NOMO-1 (cell line): ENCODE data around the gene UBQLN4.
"Not testable (repeated sequence)": the region's sequence is repeated elsewhere in the genome, so short reads cannot be mapped to it uniquely, and the experiment has no call there.

Source experiments
- DNase-seq, 2 experiments: peaks; one replicate each; lab custom pipeline; 2025; ENCODE audit not compliant: unreplicated experiment in 2 of 2; lab: John Stamatoyannopoulos, UW

Gene UBQLN4

DNA sequence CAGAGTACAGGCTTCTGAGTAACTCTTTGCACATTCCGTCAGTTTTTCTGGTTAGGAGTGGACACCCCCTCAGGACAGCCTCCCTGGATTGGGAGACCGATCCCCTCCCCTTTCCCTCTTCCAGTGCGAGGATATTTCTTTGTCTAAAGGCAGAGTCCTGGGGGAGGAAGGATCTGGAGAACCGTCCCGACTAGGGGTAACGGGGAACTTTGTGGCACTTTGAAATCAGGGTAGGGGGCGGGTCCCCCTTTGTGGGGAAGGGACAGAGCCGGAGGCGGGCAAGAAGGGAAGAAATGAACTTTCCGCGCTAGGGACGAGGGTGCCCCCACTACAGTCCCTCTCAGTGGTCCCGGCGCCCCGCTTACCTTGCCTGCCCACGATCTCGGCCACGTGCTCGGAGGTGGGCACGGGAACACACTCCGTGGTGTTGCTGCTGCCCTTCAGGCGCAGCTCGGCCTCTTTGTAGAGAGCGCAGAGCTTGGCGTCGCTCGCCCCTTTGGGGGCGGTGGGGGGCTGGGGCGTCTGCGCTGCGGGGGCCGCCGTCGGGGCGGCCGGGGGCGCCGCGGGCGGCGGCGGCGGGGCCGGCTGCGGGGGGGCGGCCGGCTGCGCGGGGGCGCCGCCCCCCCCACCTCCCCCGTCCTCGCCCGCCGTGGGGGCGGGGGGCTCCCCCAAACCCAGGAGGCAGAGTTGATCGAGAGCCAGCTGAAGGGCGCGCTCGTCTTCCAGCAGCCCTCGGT lies 27.8 kb upstream of the UBQLN4 start:
- no peak for DNase-seq

DNA sequence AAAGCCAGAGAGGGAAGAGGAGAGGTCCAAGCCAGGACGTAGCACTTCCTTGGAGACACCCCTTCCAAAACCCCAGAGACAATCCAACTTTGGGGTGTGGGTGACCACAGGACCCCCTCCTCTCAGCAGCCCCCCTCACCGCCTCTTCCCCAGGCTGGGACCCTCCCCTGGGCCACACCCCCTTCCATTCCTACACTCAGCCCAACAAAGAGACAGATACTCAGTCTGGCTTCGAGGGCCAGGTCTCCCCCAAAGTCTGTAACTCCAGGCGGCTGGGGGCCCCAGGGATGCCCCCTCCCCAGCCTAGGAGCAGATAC lies 27.2 kb upstream of the UBQLN4 start:
- DNase-seq = no peak

DNA sequence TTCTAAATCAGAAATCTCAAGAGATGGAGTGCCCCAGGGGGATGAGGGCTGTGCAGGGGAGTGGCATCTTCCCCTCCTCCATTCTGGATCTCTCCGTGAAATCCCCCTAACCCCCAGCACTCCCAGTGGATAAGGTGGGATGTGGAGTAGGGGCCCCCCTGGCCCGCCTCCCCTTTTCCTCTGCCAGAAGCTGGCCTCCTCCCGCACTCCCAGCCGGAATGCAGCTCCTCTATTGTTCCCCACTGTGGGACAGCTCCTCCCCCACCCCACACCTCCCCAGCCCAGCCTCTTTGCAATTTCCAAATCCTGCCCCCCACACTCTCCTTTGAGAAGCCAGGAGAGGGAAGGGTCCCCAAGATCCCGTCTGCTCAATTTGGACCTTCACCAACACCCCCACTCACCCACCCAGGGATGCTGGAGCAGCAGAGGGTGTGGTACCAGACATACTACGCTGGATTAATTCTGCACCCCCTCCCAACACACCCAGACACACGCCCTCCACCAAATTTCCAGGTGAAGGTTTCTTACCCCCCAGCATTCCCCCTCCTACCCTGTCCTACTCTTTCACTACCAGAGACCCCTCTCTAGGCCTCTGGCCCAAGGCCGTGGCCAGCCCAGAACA lies 26.8 kb upstream of the UBQLN4 start:
- no peak for DNase-seq

DNA sequence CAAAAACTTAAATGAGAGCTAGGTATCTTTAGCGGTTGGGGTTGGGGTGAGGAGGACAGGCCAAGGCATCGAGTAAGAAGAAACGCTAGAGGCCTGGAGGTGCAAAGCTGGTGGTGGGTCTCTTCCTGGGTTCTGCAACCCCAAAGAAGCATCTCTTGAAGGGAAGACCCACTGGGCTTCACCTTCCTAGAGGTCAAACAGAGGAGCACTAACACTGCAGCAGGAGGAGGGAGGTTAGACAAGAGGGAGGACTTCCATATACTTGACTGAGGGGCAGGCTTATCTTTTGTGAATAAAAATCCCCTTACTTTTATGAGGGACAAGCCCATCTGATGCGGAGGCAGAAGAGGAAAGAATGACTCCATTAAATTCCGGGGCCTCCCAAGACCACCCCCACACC lies 26.2 kb upstream of the UBQLN4 start:
- no peak for DNase-seq

DNA sequence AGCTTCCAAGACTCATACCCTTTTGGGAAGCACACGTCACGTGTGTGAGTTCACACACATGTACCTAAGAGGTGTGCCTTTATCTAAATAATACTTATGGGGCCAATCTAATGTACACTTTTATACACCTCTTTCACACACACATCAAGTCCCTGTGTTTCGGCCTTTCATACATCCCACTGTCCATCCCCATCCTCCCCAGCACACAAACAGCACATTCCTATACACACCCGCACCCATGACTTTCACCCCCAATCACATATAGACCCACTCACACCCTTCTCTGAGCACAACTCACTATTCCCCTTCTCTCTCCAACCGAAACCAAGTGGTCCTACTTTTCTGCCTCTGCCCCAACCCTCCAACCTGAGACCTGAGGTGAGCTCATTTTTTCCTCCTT lies 25.1 kb upstream of the UBQLN4 start:
- DNase-seq = no peak

DNA sequence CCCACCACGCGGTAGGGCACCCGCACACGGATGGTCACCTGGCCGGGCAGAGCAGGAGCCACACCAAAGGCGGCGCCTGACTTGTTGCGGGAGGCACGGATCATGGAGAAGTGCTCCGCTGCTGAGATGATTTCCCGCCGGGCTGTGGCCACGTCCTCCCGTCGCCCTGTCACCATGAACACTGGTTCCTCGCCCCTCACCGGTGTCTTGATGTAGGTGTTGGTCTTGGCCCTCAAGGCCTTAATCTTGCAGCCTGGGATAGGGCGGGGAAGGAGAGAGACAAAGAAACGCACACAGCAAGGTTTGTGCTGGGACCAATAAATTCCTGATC lies 23.8 kb upstream of the UBQLN4 start:
- no peak for DNase-seq

DNA sequence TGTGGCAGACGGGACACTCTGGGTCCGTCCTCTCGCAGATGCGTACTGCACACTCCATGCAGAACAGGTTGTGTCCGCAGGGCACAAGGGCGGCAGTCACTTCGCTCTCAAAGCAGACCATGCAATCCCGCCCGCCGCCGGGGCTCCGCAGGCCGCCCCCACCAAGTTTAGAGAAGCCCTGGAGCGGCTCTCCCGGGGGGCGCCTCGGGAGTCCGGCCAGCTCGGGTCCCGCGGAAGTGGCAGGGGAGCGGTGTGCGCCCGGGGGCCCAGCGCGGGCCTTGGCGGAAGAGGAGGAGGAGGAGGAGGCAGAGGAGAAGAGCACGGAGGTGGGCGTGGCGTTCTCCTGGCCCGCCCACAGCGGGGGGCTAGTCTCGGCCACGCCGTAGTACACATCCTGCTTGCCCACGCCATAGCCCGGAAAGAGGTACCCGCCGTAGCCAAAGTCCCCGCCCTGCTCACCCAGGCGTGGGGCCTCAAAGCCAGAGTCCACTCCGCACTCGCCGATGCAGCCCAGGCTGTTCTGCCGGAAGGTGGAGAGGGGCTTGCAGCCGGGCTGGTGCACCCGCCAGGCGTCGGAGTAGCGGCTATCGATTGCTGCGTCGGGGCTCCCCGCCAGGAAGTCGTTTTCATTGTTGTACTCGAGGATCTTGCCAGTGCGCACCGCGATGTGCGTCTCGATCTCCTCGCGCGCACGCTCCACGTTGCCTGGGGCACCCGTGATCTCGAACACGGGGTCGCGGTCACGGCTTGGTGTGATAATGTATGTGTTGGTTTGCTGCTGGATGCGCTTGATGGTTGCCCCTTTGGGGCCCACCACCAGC lies 23.2 kb upstream of the UBQLN4 start:
- no peak for DNase-seq

DNA sequence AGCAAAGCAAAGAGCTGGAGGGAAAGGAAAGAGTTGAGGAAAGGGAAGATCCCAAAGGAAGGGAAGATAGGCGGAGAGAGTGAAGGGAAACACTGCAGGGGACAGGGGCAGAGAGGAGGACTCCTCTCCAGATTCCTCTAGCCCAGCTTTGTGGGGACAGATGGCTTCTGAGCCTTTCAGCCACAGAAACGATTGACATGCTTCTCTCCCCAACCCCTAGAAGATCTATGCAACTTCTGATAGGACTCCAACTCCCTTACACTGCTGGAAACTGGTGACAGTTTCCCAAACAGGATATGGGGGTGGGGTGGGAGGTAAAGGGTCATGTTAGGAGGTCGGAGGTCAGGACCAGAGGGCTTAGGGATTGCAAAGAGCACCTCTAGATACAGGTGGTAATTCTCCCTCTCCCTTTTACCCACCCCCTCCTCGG lies 22.2 kb upstream of the UBQLN4 start:
- DNase-seq = no peak

DNA sequence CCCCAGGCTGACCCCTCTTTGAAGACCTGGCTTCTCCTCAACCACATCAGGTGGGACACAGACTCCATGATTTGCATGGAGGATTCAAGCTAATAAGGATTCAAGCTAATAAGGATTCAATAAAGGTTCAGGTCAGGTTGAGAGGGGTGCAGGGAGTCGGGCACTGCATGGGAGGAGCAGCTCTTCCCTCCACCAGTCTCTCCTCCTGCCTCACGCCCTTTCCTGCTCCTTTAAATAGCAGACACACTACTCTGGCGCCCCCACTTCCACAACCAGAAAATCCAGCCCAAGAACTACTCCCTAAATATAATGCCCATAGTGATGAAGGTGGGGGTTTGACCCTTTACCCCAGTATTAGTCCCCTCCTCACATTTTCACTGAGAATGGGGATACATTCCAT lies 21.6 kb upstream of the UBQLN4 start:
- DNase-seq = no peak

DNA sequence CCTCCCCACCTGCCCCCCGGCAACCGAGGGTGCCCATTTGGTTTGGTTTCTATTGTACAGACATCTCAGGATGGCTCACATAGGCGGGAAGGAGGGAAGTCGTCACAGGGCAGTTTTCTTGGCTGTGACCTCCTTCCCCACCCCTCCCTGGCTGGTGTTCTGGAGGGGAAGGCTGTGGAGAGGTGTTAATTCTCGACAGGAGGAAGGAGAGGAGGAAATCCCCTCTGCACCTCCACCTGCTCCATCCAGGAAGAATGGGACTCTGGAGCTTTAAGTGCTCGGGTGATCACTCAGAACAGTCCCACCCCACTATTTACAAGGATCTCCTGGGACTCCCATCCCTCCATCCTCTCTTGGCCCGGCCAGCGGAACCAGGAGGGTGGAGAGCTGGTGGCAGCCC lies 21.1 kb upstream of the UBQLN4 start:
- no peak for DNase-seq

DNA sequence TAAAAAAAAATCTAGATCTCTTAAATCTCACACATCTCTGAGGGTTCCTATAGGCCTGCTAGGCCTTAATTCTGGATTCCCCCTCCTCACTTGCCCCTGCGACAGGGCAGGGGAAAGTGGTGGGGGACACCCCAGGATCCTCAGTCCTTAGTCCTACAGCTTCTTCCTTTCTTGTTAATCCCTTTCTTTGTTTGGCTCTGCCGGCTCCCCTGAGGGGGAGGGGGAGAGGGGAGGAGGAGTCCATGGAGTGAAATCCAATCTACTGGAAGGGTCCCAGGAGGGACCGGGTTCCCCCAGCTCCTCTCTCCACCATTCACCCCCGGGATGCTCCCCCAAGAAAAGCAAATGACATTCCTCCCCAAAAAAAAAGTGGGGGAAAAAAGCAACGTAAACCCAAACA lies 20.1 kb upstream of the UBQLN4 start:
- no peak for DNase-seq

DNA sequence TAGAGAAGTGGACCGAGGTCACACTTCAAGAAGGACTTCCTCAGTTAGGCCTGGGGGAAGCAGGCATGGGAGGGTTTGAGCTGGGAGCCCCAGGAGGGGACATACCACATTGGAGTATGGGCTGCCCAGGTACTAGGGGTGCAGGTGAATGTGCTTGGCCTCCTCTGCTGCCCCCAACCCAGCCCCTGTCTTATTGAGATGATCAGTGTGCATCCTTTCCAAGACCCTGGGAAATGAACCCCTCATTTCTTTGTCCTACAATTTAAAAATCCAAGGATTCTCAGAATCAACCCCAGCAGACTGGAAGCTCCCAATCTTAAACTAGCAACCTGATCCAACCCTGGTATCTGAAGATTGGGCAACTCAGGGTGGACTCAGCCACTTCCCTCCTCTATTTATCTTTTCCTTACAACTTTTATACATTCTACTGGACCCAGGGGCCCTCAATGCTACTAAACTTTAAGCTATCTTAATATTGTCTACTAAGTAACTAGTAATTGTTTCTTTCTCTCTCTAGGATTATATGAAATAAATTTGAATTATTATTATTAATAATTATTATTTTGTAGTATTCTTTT lies 19.6 kb upstream of the UBQLN4 start:
- DNase-seq = no peak

DNA sequence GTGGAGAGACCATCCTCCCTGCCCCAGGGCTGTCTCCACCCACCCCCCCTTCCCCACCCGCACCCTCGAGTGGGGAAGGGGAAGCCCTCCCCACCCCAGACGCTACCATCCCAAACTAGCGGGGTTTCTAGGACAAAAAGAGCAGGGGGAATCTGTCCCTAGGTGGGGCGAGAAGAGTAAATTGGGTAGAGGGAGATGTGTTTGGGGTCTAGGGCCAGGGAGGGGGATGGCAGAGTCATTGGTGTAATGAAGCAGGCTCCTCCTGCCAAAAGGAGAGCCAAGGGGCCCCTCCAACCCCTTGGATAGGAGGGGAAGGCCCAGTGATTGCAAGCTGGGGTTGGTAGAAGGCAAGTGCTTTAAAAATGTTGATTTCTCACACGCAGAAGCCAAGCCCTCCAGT lies 18.7 kb upstream of the UBQLN4 start:
- DNase-seq = no peak

DNA sequence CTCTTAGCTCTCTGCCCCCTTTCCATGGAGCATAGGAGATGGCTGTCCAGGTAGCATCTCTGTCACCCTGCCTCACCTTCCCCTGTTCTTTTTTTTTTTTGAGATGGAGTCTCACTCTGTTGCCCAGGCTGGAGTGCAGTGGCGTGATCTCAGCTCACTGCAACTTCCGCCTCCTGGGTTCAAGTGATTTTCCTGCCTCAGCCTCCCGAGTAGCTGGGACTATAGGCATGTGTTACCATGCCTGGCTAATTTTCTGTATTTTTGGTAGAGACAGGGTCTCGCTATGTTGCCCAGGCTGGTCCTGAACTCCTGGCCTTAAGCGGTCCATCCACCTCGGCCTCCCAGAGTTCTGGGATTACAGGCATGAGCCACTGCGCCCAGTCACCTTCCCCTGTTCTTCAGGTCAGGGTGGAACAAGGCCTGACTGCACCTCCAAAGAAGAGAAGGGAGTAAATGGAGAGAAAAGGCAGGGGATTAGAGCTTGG lies 17.8 kb upstream of the UBQLN4 start:
- DNase-seq = not testable (repeated sequence)

DNA sequence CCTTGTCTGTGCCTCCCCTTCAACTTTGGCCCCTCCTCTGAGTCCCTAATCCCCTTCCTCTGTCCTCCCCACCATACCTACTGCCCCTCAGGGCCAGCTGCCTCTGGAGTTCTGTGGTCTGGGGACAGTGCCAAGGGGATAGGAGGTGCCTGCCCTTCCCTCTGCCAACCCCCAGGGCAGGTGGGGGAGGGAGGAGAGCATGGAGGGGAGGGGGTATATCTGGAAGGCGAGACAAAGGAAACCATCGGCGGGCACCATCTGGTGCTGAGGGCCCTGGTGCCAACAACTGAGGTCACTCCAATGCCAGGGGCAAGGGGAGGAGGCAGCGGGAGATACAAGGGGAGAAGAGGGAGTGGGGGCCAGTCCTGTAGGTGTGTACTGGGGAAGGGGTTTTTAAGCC lies 16.9 kb upstream of the UBQLN4 start:
- no peak for DNase-seq

DNA sequence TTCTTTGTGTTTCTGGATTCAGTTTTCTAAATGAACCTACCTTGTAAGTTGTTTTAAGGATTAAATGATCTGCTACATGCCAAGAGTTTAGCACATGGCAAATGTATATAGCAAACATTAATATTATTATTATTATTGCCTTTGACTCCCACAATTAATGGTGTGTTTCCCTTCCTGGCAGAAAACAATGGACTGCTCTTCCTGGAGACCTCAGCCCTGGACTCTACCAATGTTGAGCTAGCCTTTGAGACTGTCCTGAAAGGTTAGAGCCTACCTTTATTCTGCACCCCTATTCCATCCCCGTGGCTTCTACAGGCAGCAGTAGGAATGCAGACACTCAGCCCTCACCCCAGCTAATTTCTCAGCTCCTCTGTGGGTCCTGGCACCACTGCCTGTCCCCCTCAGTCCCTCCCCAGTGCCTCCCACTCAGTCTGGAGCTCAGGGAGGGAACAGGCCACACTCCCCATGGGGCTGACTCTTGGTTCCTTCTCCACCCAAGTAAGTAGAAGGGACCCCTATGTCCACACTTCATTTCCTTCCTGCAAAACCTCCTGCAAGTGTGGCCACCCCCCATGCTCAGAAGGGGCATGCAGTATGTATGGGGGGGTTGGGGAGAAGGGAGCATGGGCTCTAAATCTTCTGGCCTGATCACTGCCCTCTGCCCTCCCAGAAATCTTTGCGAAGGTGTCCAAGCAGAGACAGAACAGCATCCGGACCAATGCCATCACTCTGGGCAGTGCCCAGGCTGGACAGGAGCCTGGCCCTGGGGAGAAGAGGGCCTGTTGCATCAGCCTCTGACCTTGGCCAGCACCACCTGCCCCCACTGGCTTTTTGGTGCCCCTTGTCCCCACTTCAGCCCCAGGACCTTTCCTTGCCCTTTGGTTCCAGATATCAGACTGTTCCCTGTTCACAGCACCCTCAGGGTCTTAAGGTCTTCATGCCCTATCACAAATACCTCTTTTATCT lies 16.2 kb upstream of the UBQLN4 start:
- DNase-seq = no peak

DNA sequence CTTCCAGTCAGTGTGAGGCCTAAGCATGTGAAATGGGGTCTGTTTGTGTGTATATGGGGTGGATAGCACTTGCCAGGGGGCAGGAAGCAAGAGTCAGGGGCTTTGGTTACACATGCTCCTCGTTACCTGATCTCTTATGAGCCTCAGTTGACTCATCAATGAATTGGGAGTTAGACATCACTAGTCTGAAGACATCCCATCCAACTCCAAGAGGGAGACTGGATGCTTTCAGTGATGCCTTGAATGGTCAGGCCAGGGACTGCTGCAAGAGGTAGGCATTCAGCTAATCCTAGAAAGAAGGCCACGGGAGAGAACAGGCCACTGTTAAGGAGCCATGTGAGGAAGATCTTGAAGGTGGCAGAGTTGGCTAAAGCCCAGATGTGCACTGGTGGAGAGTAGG lies 13.7 kb upstream of the UBQLN4 start:
- DNase-seq = no peak

DNA sequence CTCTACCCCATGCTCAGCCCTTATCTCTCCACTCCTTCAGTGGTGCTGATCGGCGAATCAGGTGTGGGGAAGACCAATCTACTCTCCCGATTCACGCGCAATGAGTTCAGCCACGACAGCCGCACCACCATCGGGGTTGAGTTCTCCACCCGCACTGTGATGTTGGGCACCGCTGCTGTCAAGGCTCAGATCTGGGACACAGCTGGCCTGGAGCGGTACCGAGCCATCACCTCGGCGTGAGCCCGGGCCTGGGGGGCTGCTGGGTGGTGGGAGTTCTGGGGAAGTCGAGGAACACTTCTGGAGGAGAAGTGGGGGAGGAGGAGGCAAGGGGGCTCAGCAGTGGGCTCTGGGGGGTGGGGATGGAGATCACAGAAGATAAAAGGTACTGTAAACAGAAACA lies 12.3 kb upstream of the UBQLN4 start:
- no peak for DNase-seq

DNA sequence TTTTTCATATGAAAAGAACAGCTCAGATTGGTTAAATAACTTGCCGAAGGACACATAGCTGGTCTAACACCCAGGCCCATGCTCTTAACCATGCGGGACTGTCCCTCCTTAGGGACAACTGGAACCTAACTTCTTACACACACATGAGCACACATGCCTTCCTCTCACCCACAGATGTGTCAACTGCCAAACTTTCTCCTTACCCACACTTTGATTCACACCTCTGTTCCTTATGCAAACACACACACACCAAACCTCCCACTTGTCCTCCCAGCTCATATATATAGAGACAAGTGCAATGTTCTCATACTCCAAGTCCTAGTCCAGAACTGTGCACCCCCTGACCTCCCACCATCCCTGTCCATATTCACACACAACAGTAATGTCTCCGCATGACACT lies 11.6 kb upstream of the UBQLN4 start:
- DNase-seq = no peak

DNA sequence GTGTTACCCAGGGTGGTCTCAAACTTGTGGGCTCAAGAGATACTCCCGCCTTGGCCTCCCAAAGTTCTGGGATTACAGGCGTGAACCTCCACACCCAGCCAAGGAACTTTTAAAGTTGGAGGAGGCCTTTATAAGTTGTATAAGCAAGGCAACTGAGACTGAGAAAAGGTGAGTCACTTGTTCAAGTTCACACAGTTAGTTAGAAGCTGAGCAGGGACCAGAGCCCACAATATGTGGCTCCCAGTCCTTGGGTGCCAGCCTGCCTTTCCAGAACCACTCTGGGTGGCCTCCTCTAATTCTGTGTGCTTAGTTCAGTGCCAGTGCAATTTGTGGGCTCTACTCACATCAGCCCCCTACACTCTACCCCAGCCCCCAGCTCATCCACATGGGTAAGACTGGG lies 11.0 kb upstream of the UBQLN4 start:
- DNase-seq = no peak

DNA sequence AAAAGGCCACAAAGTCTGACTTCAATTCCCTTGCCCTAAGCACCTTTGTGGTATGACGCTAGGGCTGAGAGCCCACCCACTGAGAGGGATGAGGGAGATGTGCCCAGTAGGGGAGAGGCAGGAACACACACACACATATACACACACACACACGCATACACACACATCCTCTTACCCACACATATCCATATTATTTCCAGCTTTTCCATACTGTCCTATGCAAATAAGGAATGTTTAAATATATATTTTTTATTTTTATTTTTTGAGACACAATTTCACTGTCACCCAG lies 10.3 kb upstream of the UBQLN4 start:
- DNase-seq = no peak
